HG03521 (cell line): Measurements from ENCODE around the gene PEAK3.

Experiments
- ATAC-seq: cut with Tn5 transposase; IDR thresholded peaks from one replicate; pipeline ENCODE4 v1.9.1; 2021; ENCODE audit warnings: mild to moderate bottlenecking, moderate library complexity; ENCODE audit not compliant: unreplicated experiment

Gene PEAK3

DNA sequence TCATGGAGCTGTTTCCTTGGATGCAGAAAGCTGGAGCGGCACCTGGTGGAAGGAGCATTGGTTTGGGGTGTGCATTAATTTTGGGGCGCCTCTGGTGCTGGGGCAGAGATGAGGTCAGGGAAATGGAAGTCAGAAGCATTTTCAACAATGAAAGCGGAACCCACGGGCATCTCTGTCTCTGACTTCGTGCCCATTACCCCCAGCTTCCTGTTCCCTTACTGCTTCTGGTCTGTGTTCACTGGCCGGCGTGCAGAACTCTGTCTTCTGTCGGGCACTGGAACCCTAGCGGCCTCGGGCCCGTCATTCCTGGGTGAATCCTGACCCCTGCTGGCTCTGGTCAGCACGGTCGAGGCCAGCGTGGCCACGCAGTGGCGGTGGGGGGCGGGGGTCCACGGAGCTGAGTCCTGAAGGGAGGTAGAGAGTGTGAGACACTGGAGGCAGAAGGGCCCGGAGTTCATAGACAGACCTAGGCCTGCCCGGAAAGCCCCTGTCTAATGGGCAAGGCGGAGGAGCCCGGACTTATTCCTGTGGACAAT, 33.9 kb upstream of the PEAK3 start:
- no peak for ATAC-seq

DNA sequence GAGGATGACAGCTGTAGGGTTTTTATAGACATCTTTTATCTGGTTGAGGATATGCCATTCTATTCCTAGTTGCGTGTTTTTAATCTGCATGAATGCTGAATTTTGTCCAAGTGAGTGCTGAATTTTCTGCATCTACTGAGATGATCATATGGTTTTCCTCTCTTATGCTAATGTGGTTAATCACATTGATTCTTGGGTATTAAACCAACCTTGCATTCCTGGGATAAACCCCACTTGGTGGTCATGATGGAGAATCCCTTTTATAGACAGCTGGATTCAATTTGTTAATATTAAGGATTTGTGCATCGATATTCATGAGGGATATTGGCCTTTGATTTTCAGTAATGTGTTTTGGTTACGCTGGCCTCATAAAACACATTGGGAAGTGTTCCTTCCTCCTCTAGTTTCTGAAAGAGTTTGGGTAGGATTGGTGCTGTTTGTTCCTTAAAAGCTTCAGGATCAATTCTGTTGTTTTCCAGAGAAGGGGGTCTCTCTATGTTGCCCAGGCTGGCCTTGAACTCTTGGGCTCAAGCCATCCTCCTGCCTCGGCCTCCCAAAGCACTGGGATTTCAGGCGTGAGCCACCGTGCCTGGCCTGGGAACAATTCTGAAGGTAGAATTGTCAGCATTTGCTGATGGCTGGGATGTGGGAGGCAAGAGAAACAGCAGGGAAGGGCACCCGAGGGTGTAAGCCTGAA, 33.3 kb upstream of the PEAK3 start:
- ATAC-seq = no peak

DNA sequence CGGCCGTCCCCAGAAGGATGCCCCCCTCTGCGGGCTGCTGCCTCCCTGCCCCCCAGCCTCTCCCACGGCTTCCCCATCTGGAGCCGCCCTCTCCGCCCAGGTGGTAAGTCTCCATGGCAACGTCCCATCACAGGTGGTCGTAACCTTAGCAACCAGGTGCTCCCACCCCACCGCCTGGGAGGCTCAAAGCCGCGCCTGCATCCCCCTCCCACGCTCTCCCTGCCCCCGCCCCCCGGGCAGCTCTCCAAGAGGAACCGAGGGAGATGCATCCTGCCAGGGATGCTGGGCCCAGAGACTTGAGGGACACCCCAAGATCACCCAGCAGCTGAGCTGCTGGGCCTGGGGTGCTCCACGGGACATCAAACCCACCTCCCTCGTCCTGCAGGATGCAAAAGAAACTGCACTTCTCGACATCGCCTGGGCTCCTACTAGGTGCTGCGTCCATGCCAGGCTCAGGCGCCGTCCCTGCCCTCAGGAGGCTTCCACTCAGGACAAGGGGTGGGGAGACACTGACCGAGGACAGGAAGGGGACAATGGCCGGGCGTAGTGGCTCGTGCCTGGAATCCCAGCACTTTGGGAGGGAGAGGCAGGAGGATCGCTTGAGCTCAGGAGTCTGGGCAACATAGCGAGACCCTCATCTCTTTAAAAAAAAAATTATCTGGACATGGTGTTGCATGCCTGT, 31.0 kb upstream of the PEAK3 start:
- ATAC-seq = no peak

DNA sequence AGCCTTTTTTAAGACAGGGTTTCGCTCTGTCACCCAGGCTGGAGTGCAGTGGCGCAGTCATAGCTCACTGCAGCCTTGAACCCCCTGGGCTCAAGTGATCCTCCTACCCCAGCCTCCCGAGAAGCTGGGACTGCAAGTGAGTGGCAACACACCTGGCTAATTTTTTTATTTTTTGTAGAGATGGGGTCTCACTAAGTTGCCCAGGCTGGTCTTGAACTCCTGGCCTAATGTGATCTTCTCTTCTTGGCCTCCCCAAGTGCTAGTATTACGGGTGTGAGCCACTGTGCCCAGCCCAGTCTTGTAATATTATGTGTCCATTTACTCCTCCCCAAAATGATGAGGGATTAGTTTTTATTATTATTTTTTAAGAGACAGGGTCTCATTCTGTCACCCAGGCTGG, 29.1 kb upstream of the PEAK3 start:
- ATAC-seq = no peak

DNA sequence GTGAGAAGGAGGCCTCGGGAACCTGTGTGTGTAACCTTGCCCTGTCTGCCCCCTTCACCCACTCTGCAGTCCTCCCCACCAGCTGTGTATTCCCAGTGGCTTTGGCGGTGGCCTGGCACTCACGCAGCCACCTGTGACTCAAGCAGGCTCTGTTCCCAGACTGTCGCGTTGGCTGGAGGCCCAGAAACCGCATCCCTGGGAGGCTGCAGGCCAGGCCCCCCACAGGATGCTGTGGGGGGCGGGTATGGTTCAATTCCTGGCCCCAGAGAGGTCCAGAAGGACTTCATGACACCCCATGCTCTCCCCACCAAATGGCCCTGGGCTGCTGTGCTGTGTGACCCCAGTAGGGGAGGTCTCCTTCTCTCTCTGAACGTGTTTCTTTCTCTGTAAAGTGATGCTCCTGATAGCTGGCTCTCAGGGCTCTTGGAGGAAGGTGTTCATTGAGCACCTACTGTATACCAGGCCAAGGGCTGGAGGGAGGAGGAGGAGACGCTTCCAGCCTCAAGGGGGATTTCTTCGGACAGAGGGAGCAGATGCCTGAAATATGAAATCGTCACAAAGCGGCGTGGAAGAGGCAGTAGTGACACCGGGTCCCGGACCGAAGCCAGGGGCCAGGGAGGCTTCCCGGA, 27.9 kb upstream of the PEAK3 start:
- no peak for ATAC-seq

DNA sequence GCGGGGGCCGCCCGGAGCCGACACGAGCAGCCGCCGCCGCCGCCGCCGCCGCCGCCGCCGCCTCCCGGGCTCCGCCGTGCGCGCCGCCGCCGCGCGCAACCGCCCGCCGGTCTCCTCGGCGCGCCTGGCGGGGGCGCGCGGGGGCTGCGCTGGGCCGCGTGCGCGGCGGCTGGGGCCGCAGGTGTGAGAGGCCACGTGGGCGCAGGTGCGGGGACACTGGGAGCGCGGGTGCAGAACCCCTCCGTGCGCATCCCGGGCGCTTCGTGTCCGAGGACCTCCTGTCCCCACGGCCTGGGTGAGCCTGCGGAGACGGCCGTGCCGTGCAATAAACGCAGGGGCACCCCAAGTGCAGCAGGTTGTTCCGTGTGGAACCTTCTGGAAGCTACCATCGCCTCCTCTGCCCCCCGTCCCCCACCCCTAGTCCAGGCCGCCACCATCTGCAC, 26.2 kb upstream of the PEAK3 start, which contains the start of gene LINGO3:
TSS of gene LINGO3 (minus strand) at position 41 of the 443 bp plus-strand sequence. CDS start 16,378 bp downstream, outside the sequence.
- no peak for ATAC-seq

DNA sequence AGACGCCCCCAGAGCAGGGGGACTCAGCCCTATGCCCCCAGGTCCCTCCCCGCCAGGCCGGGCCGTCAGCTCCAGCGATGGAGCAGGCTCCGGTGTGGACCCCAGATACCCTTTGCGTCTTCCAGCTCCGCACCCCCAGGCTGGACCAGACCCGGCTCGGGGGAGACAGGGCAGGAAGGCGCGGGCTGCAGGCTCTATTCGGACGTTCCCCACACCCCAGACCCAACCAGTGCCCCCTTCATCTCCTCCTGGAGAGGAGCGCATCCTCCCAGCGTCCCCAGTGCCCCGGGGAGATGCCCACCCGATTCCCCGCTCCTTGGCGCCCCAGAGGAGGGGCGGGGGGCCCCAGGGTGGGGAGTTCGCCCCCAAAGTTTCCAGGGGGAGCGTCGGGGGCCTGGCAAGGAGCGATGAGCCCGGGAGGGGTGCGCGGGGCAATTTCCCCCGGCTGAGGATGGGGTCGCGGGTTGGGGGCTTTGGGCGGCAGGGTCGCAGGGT, 25.6 kb upstream of the PEAK3 start:
- no peak for ATAC-seq

DNA sequence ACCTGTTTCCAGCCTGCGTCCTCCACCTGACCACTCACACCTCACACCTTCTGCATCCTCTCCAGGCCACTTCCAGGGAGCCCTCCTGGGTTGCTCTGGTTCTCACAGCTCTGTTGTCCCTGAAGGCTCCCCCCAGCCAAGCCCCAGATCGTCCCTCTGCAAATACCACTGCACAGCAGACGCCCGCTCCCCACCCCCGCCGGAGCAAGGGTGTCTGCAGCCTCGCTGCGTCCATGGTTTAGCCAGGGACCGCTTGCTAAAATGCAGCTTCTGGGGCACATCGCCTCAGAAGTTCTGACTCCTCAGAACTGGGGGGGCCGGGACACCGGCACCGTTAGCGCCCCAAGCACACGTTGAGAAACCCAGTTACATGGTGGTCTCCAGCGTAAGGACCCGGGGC, 25.0 kb upstream of the PEAK3 start:
- no peak for ATAC-seq

DNA sequence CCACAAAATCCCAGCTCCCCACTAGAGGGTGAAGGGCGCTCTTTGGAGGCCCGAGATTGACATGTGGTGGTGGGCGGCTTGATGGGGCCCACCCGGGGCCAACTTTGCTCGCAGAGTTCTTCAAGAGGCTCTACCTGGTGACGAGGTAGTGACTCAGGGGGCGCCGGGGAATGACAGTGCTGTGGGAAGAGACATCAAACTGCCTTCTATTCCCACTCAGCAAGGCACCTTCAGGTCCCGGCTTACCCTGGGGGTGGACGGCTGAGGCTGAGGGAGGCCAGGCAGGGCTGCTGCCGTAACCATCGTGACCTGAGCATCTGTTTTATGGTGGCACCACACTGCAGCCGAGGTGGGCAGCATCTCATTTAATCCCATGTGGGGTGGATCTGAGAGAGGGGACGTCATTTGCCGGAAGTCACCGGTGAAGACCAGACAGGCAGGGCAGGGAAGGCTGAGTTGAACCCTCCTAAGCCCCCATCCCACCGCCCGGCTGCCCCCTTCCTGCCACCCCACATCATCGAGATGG, 24.4 kb upstream of the PEAK3 start:
- ATAC-seq = no peak

DNA sequence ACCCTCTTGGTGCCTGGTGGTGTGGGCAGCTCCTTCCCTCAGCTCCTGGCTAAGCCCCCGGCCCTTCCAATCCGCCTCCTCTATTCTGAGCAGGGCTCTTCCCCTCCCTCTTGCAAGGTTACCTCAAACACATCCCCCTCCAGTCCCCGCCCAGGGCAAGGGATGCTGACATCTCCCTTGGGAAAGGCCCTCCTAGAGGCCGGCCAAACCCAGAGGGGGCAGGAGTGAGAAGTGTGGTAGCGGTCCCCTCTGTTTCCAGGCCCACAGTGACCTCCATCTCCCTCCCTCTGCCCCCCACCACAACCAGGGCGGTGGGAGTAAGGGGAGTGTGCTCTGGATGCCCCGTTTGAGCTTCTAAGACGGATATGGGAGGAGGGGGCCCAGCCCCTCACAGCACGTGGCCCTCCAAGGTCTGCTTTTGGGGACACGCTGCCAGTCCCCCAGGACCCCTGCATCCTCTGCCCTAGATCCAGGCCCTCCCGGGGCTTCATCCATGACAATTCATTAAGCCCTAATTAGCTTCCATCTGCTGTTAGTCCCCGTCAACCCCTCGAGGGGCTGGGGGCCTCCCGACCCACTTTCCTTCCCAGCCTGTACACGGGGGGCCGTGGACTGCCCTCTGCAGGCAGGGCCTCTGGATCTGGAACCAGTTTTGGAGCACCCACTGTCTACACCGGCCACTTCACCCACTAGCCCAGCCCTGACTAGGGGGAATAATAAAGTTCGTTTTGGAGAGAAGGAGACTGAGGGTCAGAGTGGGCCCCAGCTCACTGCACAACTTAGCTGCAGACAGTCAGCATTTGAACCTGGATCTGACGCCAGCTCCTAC, 23.7 kb upstream of the PEAK3 start:
- ATAC-seq = no peak

DNA sequence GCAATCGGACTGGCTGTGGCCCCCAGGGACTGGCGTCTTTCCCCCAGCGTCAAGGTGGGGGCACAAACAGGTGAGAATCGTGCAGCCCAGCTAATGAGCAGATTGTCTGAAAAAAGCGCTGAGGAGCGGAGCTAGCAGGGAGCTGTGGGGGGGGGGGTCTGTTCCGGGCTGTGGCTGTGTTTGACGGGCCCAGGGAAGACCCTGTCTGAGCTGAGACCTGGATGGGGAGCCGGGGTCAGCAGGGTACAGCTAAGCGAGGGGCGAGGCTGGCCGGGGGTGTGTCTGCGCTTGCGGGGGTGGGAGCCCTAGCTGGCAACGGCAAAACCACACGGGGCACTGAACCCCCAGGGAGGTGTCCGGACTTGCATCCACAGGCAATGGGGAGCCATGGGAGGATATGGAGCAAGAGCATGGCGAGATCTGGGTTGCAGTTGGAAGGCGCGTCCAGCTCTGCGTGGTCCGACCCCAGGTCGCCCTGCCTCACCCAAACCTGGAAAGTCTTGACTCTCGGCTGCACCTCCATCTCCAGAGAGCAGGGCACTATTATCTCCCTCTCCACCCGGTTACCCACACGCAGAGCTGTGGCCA, 21.3 kb upstream of the PEAK3 start:
- ATAC-seq = no peak

DNA sequence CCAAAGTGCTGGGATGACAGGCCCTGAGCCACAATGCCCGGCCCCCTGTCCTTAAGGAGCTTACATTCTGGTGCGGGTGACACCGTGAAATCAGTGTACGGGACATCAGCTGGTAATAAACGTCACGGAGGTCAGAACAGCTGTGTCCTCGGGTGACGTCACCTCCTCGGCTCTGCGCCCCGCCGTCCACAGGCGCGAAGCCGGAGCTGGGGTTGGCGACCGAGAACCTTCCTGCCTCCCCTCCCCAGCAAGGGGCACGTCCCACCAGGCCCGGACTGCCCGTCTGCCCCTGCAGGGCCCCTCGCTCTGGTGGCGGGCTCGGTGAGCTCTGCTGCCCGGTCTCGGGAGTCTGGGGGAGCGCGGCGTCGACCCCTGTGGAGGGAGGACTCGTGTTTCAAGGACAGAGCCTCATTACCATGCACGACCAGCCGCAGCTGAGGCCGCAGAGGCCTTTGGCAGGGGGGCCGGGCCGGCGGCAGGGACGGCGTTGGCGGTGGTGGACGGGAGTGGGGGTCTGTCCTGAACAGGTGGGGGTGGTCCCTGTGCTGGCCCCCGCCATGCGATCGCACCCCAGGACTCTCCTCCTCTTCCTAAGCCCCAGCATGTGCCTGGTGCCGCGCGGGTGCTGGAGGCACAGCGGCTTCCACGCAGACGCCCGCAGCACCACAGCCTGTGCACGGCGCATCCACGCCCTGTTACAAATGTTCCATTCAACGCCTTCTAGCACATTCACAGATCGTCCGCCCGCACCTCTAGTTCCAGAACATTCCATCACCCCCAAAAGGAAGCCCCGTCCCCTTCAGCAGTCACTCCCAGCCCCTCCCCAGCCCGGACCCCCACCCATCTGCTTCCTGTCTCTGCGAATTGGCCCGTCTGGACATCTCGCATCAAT, 20.6 kb upstream of the PEAK3 start:
- no peak for ATAC-seq

DNA sequence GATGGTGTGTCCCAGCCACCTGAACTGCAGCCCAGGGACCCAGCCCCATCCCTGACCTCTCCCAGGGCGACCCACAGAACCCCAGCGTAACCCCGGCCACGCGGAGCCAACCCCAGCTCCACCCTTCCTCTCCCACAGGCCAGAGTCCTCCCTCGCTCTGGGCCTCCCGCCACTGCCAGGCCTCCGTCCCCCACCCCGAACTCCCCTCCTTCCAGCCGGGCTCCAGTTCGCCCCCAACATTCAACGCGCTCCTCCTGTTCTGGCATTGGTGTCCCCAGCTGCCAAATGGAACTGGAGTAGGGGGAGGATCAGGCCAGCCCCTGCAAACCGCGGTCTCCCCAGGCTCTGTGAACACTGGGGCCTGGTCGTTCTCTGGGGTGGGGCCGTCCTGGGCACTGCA, 18.6 kb upstream of the PEAK3 start:
- ATAC-seq = no peak

DNA sequence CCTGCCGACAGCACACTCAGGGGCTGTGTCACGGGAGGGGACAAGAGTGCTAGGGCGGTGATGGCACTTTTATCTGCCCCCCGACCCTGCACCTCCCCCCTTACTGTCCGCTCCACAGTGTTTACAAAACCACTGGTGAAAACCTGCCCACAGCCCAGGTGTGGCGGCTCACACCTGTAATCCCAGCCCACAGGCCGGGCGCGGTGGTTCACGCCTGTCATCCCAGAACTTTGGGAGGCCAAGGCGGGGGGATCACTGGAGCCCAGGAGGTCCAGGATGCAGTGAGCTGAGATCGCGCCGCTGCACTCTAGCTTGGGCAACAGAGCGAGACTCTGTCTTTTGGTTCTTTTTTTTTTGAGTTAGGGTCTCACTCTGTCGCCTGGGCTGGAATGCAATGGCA, 14.2 kb upstream of the PEAK3 start:
- ATAC-seq = no peak

DNA sequence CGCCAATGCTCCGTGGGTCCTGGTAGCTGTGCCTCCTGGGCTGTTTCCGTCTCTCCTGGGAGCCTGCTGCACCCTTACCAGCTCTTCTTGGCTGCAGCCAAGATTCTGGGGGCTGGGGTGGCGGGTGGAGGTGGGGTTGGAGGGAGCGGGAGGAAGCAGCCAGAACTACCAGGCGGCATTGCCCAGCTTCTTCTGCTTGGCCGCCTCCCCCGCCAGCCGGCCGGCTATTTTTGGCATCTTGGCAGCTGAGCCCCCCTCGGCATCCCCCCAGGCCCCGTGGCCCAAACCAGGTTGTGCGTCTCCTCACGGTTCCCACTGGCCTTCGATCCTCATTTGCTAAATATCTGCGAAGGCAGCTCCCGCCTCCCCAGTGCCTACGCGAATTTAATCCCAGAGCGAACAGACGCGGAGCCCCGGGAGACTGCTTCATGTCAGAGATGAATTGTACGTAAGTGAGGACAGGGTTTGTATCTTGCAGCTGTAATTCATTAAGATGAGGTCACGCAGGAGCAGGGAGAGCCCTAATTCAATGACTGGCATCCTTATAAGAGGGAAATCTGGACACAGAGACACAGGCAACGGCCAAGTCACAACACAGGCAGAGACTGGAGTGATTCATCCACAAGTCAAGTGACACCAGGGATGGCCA, 12.8 kb upstream of the PEAK3 start:
- no peak for ATAC-seq

DNA sequence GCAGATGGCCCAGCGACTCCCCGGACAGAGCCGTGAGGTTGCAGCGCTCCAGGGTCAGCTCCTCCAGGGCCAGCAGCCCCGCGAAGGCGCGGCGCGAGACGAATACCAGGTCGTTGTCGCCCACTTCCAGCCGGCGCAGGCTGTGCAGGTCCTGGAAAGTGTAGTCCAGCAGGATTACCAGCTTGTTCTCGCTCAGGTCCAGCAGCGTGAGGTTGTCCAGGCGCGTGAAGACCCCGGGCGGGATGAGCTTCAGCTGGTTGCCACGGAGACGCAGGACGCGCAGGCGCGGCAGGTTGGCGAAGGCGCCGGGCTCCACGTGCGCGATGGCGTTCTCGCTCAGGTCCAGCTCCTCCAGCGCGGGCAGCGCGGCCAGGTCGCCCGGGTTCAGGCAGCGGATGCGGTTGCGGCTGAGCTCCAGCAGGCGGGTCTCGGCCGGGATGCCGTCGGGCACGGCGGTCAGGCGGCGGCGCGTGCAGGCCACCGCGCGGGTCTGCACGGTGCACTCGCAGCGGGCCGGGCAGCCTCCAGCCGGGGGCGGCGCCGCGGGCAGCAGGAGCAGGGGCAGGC, 9.3 kb upstream of the PEAK3 start:
- ATAC-seq = no peak

DNA sequence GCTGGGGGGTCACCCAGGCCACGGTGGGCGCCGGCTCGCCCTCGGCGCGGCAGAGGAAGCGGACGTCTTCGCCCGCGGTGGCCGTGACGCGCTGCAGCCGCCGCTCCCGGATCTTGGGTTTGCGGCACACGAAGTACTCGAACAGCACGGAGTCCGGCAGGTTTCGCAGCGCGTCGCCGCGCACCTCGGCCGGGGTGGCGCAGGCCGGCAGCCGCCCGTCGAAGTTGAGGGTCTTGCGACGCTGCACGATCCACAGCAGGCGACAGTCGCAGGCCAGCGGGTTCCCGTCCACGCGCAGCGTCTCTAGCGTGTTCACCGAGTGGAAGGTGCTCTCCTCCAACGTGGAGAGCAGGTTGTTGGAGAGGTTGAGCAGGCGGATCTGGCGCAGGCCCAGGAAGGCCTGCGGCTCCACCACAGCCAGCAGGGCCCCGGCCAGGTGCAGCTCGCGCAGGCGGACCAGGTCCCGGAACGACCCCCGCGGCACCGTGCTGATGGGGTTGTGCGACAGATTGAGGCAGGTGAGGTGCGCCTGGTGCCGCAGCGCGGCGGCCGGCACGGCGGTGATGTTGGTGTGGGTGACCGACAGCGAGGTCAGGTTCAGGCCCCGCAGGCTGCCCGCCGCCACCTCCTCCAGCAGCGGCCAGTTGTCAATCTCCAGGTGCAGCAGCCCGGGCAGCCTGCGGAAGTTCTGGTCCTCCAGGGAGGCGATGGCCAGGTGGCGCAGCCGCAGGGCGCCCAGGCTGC, 8.6 kb upstream of the PEAK3 start:
- ATAC-seq = no peak
